K562 (cell line): Measurements from ENCODE around the gene GPR157. TPM values are rescaled to one million over a fixed set of nuclear protein-coding genes. Genes with fewer than 3 reads are reported as not detected.

Experiments
- ATAC-seq: fragments of 200-7000 bp; cut with Tn5 transposase; 3 replicates; pipeline ENCODE4 v1.9.1; 2020; ENCODE audit warnings: moderate library complexity
- BruUV-seq: library from RNA; stranded (reverse); fragments of 400-500 nt; replicated peaks from 2 replicates; lab custom pipeline; 2021; lab: Mats Ljungman, UMichigan
- CTCF ChIA-PET: fragments of 300-600 bp; formaldehyde crosslinking; extraction: SDS; loops from one replicate; lab custom pipeline; 2021; ENCODE audit warnings: low intra/inter-chr PET ratio; lab: Yijun Ruan, JAX
- POLR2A ChIA-PET: fragments of 300-600, 350-650 bp; sonication (Branson Sonifier 250); formaldehyde crosslinking; extraction: SDS; loops from one replicate; lab custom pipeline; 2021; ENCODE audit warnings: antibody characterized with exemption, inconsistent platforms; lab: Yijun Ruan, JAX
- DNase-seq, 4 experiments: peaks; one replicate each; pipeline versions ENCODE4 v3.0.0 to v3.0.0-alpha.2; 2011 to 2018; ENCODE audit warnings: low spot score in 3 of 4, mixed read lengths in 3 of 4; ENCODE audit errors: extremely low read depth in 1 of 4
- FAIRE-seq: peaks from 2 replicates; lab custom pipeline; 2011; peaks lifted over from hg19 to GRCh38; lab: Jason Lieb, UNC
- H2AFZ ChIP-seq: 2 replicates; pipeline ENCODE4 v1.6.0; 2011; ENCODE audit warnings: low read depth, low read length, control low read depth, inconsistent platforms
- H3K27ac ChIP-seq: fragments of 200-600 bp; 3 replicates; pipeline ENCODE4 v1.8.0; 2011; ENCODE audit warnings: low read depth, mild to moderate bottlenecking, control low read depth, inconsistent platforms, low read length, moderate library complexity, mixed read lengths; ENCODE audit errors: extremely low read depth
- H3K27me3 ChIP-seq, 2 experiments: fragments of 300-600 bp in 1 of 2; 2 replicates in 1 of 2; 3 replicates in 1 of 2; pipeline versions ENCODE4 v1.6.0 to v1.8.0; 2011; ENCODE audit warnings: inconsistent platforms in 2 of 2, low read length in 2 of 2, mild to moderate bottlenecking in 1 of 2, mixed read lengths in 1 of 2, moderate library complexity in 1 of 2; ENCODE audit not compliant: control insufficient read depth in 2 of 2, insufficient read depth in 2 of 2
- H3K36me3 ChIP-seq: fragments of 300-600 bp; 3 replicates; pipeline ENCODE4 v1.8.0; 2011; ENCODE audit warnings: mild to moderate bottlenecking, low read length, inconsistent platforms; ENCODE audit not compliant: control insufficient read depth, insufficient read depth
- H3K4me1 ChIP-seq, 2 experiments: fragments of 200-600 bp in 1 of 2; replicated peaks in 1 of 2; 2 replicates in 1 of 2; 3 replicates in 1 of 2; pipeline versions ENCODE4 v1.5.1 to v1.8.0; 2011; ENCODE audit warnings: inconsistent platforms in 2 of 2, low read length in 2 of 2, mild to moderate bottlenecking in 1 of 2, mixed read lengths in 1 of 2, moderate library complexity in 1 of 2; ENCODE audit not compliant: control insufficient read depth in 2 of 2, insufficient read depth in 2 of 2
- H3K4me2 ChIP-seq: 2 replicates; pipeline ENCODE4 v1.6.1; 2011; ENCODE audit warnings: low read length, control low read depth, inconsistent platforms, mixed read lengths; ENCODE audit not compliant: insufficient read depth
- H3K4me3 ChIP-seq: fragments of 200-600 bp; sonication (generic), shearing (Covaris generic); 2 replicates; pipeline ENCODE4 v1.5.1; 2016; ENCODE audit warnings: control low read depth, inconsistent platforms
- H3K79me2 ChIP-seq: fragments of 200-600 bp; 3 replicates; pipeline ENCODE4 v1.8.0; 2011; ENCODE audit warnings: low read length, inconsistent platforms; ENCODE audit not compliant: control insufficient read depth, insufficient read depth
- H3K9ac ChIP-seq, 2 experiments: 2 replicates each; pipeline versions ENCODE4 v1.6.0 to v1.6.1; 2011; ENCODE audit warnings: low read depth in 2 of 2, low read length in 2 of 2, control low read depth in 1 of 2, inconsistent platforms in 1 of 2, mild to moderate bottlenecking in 1 of 2, mixed read lengths in 1 of 2; ENCODE audit not compliant: insufficient read depth in 1 of 2
- H3K9me1 ChIP-seq: one replicate; pipeline ENCODE4 v1.6.0; 2011; ENCODE audit warnings: inconsistent platforms, mild to moderate bottlenecking, low read length, moderate library complexity; ENCODE audit not compliant: control insufficient read depth, insufficient read depth
- H3K9me3 ChIP-seq: replicated peaks from 2 replicates; pipeline ENCODE4 v1.5.1; 2011; ENCODE audit warnings: low read depth, low read length, inconsistent platforms; ENCODE audit not compliant: control insufficient read depth, insufficient read depth
- H4K20me1 ChIP-seq: replicated peaks from 2 replicates; pipeline ENCODE4 v1.6.1; 2011; ENCODE audit warnings: low read length, inconsistent platforms, mixed read lengths; ENCODE audit not compliant: control insufficient read depth, insufficient read depth
- HCFC1 ChIP-seq: IDR thresholded peaks from 2 replicates; pipeline ENCODE4 v1.6.1; 2012; ENCODE audit warnings: low read depth, low read length, improper control_type of control experiment
- TRIM28 ChIP-seq: fragments of 450-650 bp; IDR thresholded peaks from 2 replicates; pipeline ENCODE4 v1.6.1; 2017
- XRCC5 ChIP-seq: fragments of 200-400 bp; formaldehyde crosslinking; IDR thresholded peaks from 2 replicates; pipeline ENCODE4 v1.6.1; 2017; ENCODE audit warnings: low read depth, mild to moderate bottlenecking, low read length
- ZNF146 ChIP-seq: IDR thresholded peaks from one replicate; pipeline ENCODE4 v1.6.1; 2018; ENCODE audit warnings: missing compliant biosample characterization; ENCODE audit not compliant: unreplicated experiment
- ZNF282 ChIP-seq: sonication (generic); formaldehyde crosslinking; IDR thresholded peaks from 2 replicates; pipeline ENCODE4 v1.8.1; 2023; ENCODE audit warnings: missing genetic modification reagents
- WGBS: fragments of 100-300 bp; shearing (Covaris generic); methylation state at CpG from one replicate; pipeline ENCODE4 v1.1.6; 2016; ENCODE audit warnings: low coverage, mixed read lengths; ENCODE audit not compliant: insufficient coverage; ENCODE audit errors: missing lambda C conversion rate; 5-methylcytosine and 5-hydroxymethylcytosine counted together
- in situ Hi-C: fragments of 300-500 bp; cut with MboI; formaldehyde crosslinking; loops from 4 replicates; pipeline ENCODE4 v1.15.0; 2018; ENCODE audit warnings: inconsistent platforms, mixed read lengths
- intact Hi-C: fragments of 100-400 bp; cut with micrococcal nuclease; formaldehyde crosslinking; loops from 2 replicates; pipeline ENCODE4 v1.14.2; 2022
- polyA plus RNA-seq, 8 experiments: library from polyadenylated mRNA; depleted of rRNA in 4 of 8; stranded (reverse) in 5 of 8; unstranded in 3 of 8; fragments of >200 nt; fragmentation: Nextera tagmentation in 2 of 8; fragmentation: Illumina TruSeq in 1 of 8; extraction: Ambion mirVana in 2 of 8; extraction: Trizol in 1 of 8; gene quantifications; 2 replicates each; pipeline versions ENCODE4 v1.2.1 to v1.2.3, GENCODE V29; 2011 to 2014; ENCODE audit warnings: inconsistent platforms in 1 of 8, missing spikeins in 1 of 8
- total RNA-seq, 7 experiments: library from RNA; depleted of rRNA in 6 of 7; stranded (reverse); fragments of >200 nt in 6 of 7; fragmentation: Illumina TruSeq in 2 of 7; extraction: Trizol in 2 of 7; gene quantifications; 2 replicates each; pipeline versions ENCODE4 v1.2.1 to v1.2.3, GENCODE V29; 2011 to 2021; ENCODE audit warnings: low replicate concordance in 1 of 7

Gene GPR157
- total and polyA plus RNA-seq, 9 of the 15 experiments (the other 6 are each of a cell fraction or from before 2014, with no cell fraction given), result 0.01 to 0.18 (median 0.04) TPM; not detected in 4

DNA sequence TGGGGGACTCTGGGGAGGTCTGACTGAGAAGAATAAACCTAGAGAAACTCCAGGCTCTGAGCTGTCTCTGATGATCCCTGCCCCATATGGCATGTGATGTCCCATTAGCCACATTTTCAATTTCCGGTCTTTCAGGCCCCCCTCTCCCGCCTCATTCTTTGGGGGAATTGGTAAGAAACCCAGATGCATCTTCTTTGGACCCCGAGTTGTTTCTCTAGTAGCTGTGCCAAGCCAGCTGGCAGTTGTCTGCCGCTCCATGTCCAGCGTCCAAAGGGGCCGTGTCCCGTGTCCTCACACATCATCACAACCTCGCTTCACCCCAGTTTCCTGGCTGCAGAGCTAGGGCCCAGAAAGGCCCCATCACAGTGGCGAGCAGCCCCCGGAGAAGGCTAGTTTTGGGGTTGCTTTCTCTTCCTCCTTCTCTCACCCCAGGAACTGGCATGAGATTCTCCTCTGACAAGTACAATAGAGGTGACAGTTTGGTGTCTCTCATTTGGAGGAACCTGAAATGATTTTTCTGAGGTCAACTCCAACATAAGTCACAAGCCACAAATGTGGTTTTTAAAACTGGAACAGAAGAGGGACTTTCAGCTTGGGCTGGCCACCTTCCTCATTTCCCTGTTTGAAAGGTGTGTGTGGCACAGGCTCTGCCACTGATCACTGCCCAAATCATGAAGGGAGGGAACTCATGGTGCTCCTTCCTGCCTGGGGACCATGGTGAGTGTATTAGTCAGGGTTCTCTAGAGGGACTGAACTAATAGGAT lies 6.4 kb upstream of the GPR157 start (continued):
- TF ChIP-seq ZNF282 (CRISPR knock-in tag) (no peak), HCFC1 (no peak), TRIM28 (no peak)
- TF ChIP-seq, all 486 proteins: peak for 0

GRCh38 chr1:9133870-9134585 lies 5.1 kb upstream of the GPR157 start:
- no peak overlapping the region for H3K9ac ChIP-seq
- no peaks in the 10 kb centered on the region for H3K36me3 ChIP-seq
- TF ChIP-seq ZNF146 (CRISPR knock-in tag) (peak; percentile 61), XRCC5 (no peak)
- ChIA-PET CTCF (no interaction called here), POLR2A (no interaction called here)
- peaks cover 0 to 11% of the 10 kb centered on the region in 2 experiments; a peak in 2 of 5 replicates for H3K4me1 ChIP-seq
- DNase-seq, result no peak
- no peak overlapping the region for H3K4me2 ChIP-seq
- no peak overlapping the region for H3K4me3 ChIP-seq
- no peak for ATAC-seq
- H3K9me1 ChIP-seq, result no peaks in the 10 kb centered on the region
- no peak overlapping the region for H3K27ac ChIP-seq
- under 1% methylated on average over 5 of the region's 5 CpGs for WGBS
- H2AFZ ChIP-seq, result no peak overlapping the region
- H4K20me1 ChIP-seq, result no peaks in the 10 kb centered on the region
- intact Hi-C loops (no loop called here), in situ Hi-C loops (no loop called here)
- FAIRE-seq, result no peak
- peaks cover 17 to 45% of the 10 kb centered on the region in 2 experiments for H3K27me3 ChIP-seq
- no peaks in the 10 kb centered on the region for H3K9me3 ChIP-seq
- no TSS peak for BruUV-seq
- no peaks in the 10 kb centered on the region for H3K79me2 ChIP-seq
